NCI-H82 treated with DMSO at 0.1 percent for 48 hours (cell line): ENCODE results near the gene WDR47.

Experiments used
- DNase-seq: peaks from one replicate; lab custom pipeline; 2025; ENCODE audit not compliant: unreplicated experiment; lab: John Stamatoyannopoulos, UW

Gene WDR47

GRCh38 chr1:109041621-109042468, at the start of gene WDR47:
Gene WDR47, minus strand, starts transcription at chr1:109042102. Its CDS starts 18,590 bp downstream, at chr1:109023512.
- DNase-seq = peak; percentile 88

GRCh38 chr1:109091078-109091838, 49.4 kb upstream of the WDR47 start:
- DNase-seq = peak; percentile 62

GRCh38 chr1:109090196-109091077, 48.5 kb upstream of the WDR47 start, which contains the start of gene TMEM167B:
Gene TMEM167B, plus strand, starts transcription at chr1:109090764. Its CDS starts 109 bp downstream, at chr1:109090873.
- DNase-seq = peak; percentile 89

GRCh38 chr1:109089242-109090015, 47.5 kb upstream of the WDR47 start:
- peak; percentile 79 for DNase-seq

GRCh38 chr1:109084563-109085517, 42.9 kb upstream of the WDR47 start:
- no peak for DNase-seq

GRCh38 chr1:109083923-109084322, 42.0 kb upstream of the WDR47 start:
- no peak for DNase-seq

GRCh38 chr1:109083501-109083900, 41.6 kb upstream of the WDR47 start:
- DNase-seq = no peak

- DNase-seq = no peak
Observed at GRCh38 chr1:109080441-109081082, 38.7 kb upstream of the WDR47 start.

- DNase-seq = no peak
Observed at GRCh38 chr1:109079240-109079622, 37.3 kb upstream of the WDR47 start.

- no peak for DNase-seq
Observed at GRCh38 chr1:109078317-109078716, 36.4 kb upstream of the WDR47 start.

- DNase-seq = peak; percentile 83
Observed at GRCh38 chr1:109075531-109076490, 33.9 kb upstream of the WDR47 start, which contains the start of gene TAF13. Gene TAF13, minus strand, starts transcription at chr1:109076003. Its CDS starts 56 bp downstream, at chr1:109075947.

GRCh38 chr1:109069294-109069693, 27.4 kb upstream of the WDR47 start:
- no peak for DNase-seq

- no peak for DNase-seq
Observed at GRCh38 chr1:109067883-109068282, 26.0 kb upstream of the WDR47 start.

- no peak for DNase-seq
Observed at GRCh38 chr1:109065137-109065536, 23.2 kb upstream of the WDR47 start.

GRCh38 chr1:109061183-109061582, 19.3 kb upstream of the WDR47 start:
- no peak for DNase-seq

- DNase-seq = no peak
Observed at GRCh38 chr1:109060707-109061106, 18.8 kb upstream of the WDR47 start.

GRCh38 chr1:109059026-109059425, 17.1 kb upstream of the WDR47 start:
- no peak for DNase-seq
